Measurements from ENCODE around the gene ALCAM.

ALCAM gene

DNA sequence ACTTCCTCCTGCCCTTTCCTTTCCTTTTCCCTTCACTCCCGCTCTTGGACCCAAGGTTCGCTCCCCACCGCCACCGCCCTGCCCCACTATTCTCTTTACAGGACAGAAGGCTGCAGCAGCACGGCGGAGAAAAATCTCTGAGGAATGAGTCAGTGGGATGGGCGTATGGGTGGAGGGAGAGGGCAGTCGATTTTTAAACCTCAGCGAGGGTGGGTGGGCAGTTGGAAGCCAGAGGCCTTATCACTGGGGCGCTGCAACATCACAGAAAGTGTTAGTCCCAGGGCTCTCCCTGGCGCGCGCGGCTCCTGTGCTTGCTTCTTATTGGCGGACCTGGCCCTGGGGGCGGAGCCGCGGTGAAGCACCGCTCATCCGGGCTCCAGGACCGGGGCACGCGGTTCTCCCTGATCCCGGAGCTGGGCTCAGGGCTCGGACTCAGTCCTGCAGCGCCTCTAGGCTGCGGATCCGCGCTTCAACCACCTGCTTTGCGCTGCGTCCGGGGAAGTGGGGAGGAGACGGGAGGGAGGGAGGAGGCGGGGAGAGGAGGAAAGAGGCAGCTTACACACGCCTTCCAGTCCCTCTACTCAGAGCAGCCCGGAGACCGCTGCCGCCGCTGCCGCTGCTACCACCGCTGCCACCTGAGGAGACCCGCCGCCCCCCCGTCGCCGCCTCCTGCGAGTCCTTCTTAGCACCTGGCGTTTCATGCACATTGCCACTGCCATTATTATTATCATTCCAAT lies at the start of gene ALCAM:
ALCAM (plus strand) TSS at position 584 of the 737 bp plus-strand sequence.
- peak; percentile 57 for TF ChIP-seq CTCF (IDR thresholded peaks at IDR 0.05; ENCODE audit: low read length, missing control alignments)
- peak; percentile 99 for DNase-seq (ENCODE audit: low read depth)
- H3K4me3 ChIP-seq (replicated peaks; ENCODE audit: low read depth, low read length): peak within 1 kb of the TSS; percentile 84

DNA sequence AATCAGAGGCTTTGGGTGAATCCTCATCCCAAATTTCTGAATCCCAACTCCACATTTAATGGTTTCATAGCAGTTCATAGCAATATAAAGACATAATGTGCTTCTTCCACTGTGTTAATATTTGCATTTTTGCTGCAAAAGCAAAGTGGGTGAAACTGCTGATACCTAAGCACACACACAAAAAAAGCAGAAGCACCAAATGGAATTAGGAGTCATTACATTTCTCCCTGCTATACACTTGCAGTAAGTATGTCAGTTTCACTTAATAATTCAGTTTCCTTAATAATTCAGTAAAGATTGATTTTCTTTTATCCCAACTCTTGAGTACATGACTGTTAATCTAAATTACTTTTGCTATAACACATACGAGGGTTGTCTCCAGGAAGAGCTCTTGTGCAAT lies 48.9 kb upstream of the ALCAM start:
- no peak for DNase-seq (ENCODE audit: low read depth)
- H3K4me3 ChIP-seq (replicated peaks; ENCODE audit: low read depth, low read length): no peak overlapping the region
- no peak for TF ChIP-seq CTCF (IDR thresholded peaks at IDR 0.05; ENCODE audit: low read length, missing control alignments)

DNA sequence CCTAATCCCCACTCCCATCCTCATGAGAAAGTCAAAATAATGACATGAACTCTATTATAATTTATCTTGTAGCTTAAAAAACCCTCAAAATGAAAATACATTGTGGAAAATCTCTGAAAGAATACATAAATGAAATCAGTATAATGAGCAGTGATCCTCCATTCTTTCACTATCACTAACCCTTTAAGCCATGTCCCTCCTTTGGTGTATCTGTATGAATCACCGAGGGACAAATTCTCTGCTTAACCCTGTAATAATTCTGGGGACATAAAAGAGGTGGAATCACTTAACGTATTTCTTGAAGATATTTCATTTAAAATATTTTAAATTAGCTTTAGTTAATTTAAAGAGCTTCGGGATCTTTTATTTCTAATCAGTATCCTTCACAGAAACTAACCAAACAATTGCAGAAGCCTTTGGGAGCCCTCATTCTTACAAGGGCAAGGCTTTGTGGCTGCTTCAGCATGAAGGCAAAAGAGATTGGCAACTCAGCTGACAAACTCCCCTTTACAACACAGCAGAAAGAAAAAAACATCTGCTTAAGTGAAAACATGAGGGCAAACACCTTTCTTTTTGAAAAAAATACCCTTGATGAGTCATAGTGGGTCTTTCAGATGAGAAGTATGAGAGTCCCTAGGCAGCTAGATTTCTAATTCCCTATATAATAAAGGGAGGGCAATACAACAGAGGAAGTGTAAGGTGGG lies 44.0 kb upstream of the ALCAM start:
- TF ChIP-seq CTCF (IDR thresholded peaks at IDR 0.05; ENCODE audit: low read length, missing control alignments): no peak
- no peak for DNase-seq (ENCODE audit: low read depth)
- H3K4me3 ChIP-seq (replicated peaks; ENCODE audit: low read depth, low read length): no peak overlapping the region

- DNase-seq (ENCODE audit: low read depth): no peak
- no peak for TF ChIP-seq CTCF (IDR thresholded peaks at IDR 0.05; ENCODE audit: low read length, missing control alignments)
- no peak overlapping the region for H3K4me3 ChIP-seq (replicated peaks; ENCODE audit: low read depth, low read length)
Observed at GRCh38 chr3:105323274-105323599, 43.5 kb upstream of the ALCAM start.

GRCh38 chr3:105324951-105325350 lies 41.8 kb upstream of the ALCAM start:
- no peak overlapping the region for H3K4me3 ChIP-seq (replicated peaks; ENCODE audit: low read depth, low read length)
- no peak for DNase-seq (ENCODE audit: low read depth)
- no peak for TF ChIP-seq CTCF (IDR thresholded peaks at IDR 0.05; ENCODE audit: low read length, missing control alignments)

DNA sequence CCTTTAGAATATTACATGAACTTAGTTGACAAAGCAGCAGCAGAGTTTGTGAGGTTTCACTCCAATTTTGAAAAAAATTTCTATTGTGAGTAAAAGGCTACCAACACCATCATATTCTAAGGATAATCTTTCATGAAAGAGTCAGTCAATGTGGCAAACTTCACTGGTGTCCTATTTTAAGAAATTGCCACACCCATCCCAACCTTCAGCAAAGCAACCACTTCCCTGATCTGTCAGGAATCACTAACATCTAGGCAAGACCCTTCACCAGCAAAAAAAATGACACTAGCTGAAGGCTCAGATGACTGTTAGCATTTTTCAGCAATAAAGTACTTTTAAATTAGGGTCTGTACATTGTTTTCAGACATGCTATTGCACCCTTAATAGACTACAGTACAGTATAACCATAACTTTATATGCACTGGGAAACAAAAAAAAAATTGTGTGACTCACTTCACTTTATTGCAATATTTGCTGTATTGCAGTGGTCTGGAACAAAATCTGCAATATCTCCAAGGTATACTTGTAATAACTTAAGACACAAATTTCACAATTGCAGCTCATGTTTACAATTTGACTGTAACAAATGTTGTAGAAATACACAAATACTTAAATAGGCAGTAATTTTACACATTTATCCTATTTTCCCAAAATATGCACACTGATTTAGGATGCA lies 38.9 kb upstream of the ALCAM start:
- TF ChIP-seq CTCF (IDR thresholded peaks at IDR 0.05; ENCODE audit: low read length, missing control alignments): no peak
- H3K4me3 ChIP-seq (replicated peaks; ENCODE audit: low read depth, low read length): no peak overlapping the region
- DNase-seq (ENCODE audit: low read depth): peak; percentile 11
